ENCODE results near the gene RYR2.

- no peak for TF ChIP-seq CTCF (IDR thresholded peaks at IDR 0.05)
- no peak for TF ChIP-seq POLR2A (IDR thresholded peaks at IDR 0.05)
- TF ChIP-seq EP300 (IDR thresholded peaks at IDR 0.05) = no peak
Observed at GRCh38 chr1:237241038-237241437, 199.1 kb downstream of the RYR2 start.

Data from tibial nerve (tissue), 4 donors.